GM23338 (cell line): ENCODE data around the gene SLC36A3. TPM values are rescaled to one million over a fixed set of nuclear protein-coding genes. Genes with fewer than 3 reads are reported as not detected.
"Not testable (repeated sequence)": the region's sequence is repeated elsewhere in the genome, so short reads cannot be mapped to it uniquely, and the experiment has no call there.

Experiments
- ATAC-seq: fragments of 200-7000 bp; cut with Tn5 transposase; 3 replicates; pipeline ENCODE4 v1.9.1; 2020
- DNase-seq: peaks from one replicate; pipeline ENCODE4 v3.0.0-alpha.2; 2015; ENCODE audit warnings: low spot score
- H2AFZ ChIP-seq: fragments of 200-600 bp; sonication (generic); 2 replicates; pipeline ENCODE4 v1.8.0; 2016; ENCODE audit warnings: antibody characterized with exemption, mild to moderate bottlenecking, moderate library complexity
- H3F3A ChIP-seq: fragments of 200-600 bp; sonication (generic); replicated peaks from 2 replicates; pipeline ENCODE4 v1.8.0; 2017; ENCODE audit warnings: antibody characterized with exemption, mixed run types, low read depth
- H3K27ac ChIP-seq: fragments of 200-600 bp; sonication (generic); 2 replicates; pipeline ENCODE4 v1.6.1; 2016; ENCODE audit warnings: low read depth
- H3K27me3 ChIP-seq: fragments of 200-600 bp; sonication (generic); 2 replicates; pipeline ENCODE4 v1.8.0; 2016; ENCODE audit warnings: mild to moderate bottlenecking, mixed run types, moderate library complexity; ENCODE audit not compliant: insufficient read depth
- H3K36me3 ChIP-seq: fragments of 200-600 bp; sonication (generic); 2 replicates; pipeline ENCODE4 v1.8.0; 2016; ENCODE audit warnings: mild to moderate bottlenecking; ENCODE audit not compliant: insufficient read depth
- H3K4me1 ChIP-seq: fragments of 200-600 bp; sonication (generic); 2 replicates; pipeline ENCODE4 v1.8.0; 2016; ENCODE audit warnings: mild to moderate bottlenecking, moderate library complexity; ENCODE audit not compliant: insufficient read depth
- H3K4me2 ChIP-seq: fragments of 200-600 bp; sonication (generic); 2 replicates; pipeline ENCODE4 v1.7.1; 2017; ENCODE audit warnings: mixed run types
- H3K4me3 ChIP-seq: fragments of 200-600 bp; sonication (generic); 2 replicates; pipeline ENCODE4 v1.6.1; 2016; ENCODE audit warnings: mixed run types
- H3K79me2 ChIP-seq: fragments of 200-600 bp; sonication (generic); replicated peaks from 2 replicates; pipeline ENCODE4 v1.8.0; 2017; ENCODE audit warnings: mild to moderate bottlenecking; ENCODE audit not compliant: insufficient read depth
- H3K9me2 ChIP-seq: fragments of 200-600 bp; sonication (generic); 2 replicates; pipeline ENCODE4 v1.8.0; 2017; ENCODE audit not compliant: insufficient read depth
- H4K20me1 ChIP-seq: fragments of 200-600 bp; sonication (generic); replicated peaks from 2 replicates; pipeline ENCODE4 v1.8.0; 2017; ENCODE audit warnings: mild to moderate bottlenecking; ENCODE audit not compliant: insufficient read depth
- H3K27ac Mint-ChIP-seq: 2 replicates; pipeline ENCODE4 v1.8.0; 2020; ENCODE audit warnings: inconsistent platforms, mild to moderate bottlenecking, moderate library complexity, mixed read lengths
- H3K27me3 Mint-ChIP-seq: 3 replicates; pipeline ENCODE4 v1.8.0; 2022; ENCODE audit warnings: low read depth, mild to moderate bottlenecking, moderate library complexity, mixed read lengths, inconsistent platforms; ENCODE audit not compliant: insufficient read depth, poor library complexity
- H3K36me3 Mint-ChIP-seq: 3 replicates; pipeline ENCODE4 v1.8.0; 2021; ENCODE audit warnings: low read depth, mild to moderate bottlenecking, inconsistent platforms, moderate library complexity, mixed read lengths
- H3K4me1 Mint-ChIP-seq: 3 replicates; pipeline ENCODE4 v1.8.0; 2020; ENCODE audit warnings: mild to moderate bottlenecking, inconsistent platforms, mixed read lengths
- H3K4me3 Mint-ChIP-seq: 3 replicates; pipeline ENCODE4 v1.8.0; 2021; ENCODE audit warnings: moderate library complexity, mild to moderate bottlenecking, inconsistent platforms, mixed read lengths
- H3K9me3 Mint-ChIP-seq: 3 replicates; pipeline ENCODE4 v1.8.0; 2020; ENCODE audit warnings: moderate library complexity, mild to moderate bottlenecking, inconsistent platforms, mixed read lengths
- CREB1 ChIP-seq: fragments of 250-450 bp; sonication (Bioruptor Pico); IDR thresholded peaks from 2 replicates; pipeline ENCODE4 v1.5.0; 2020; ENCODE audit warnings: low read depth, mild to moderate bottlenecking, moderate library complexity
- EZH2phosphoT487 ChIP-seq: fragments of 200-600 bp; sonication (generic); IDR thresholded peaks from one replicate; pipeline ENCODE4 v1.8.1; 2018; ENCODE audit warnings: antibody characterized with exemption; ENCODE audit not compliant: unreplicated experiment
- JUNB ChIP-seq: IDR thresholded peaks from one replicate; pipeline ENCODE4 v1.6.1; 2016; ENCODE audit warnings: antibody characterized with exemption; ENCODE audit not compliant: unreplicated experiment
- NANOG ChIP-seq: IDR thresholded peaks from 2 replicates; pipeline ENCODE4 v1.6.1; 2016; ENCODE audit warnings: antibody characterized with exemption, borderline replicate concordance
- POLR2AphosphoS5 ChIP-seq: IDR thresholded peaks from 2 replicates; pipeline ENCODE4 v1.6.1; 2016; ENCODE audit warnings: antibody characterized with exemption, low read depth
- STAT1 ChIP-seq: IDR thresholded peaks from one replicate; pipeline ENCODE4 v1.6.1; 2016; ENCODE audit warnings: antibody characterized with exemption; ENCODE audit not compliant: unreplicated experiment
- ZNF331 ChIP-seq: fragments of 250-450 bp; sonication (Bioruptor Pico); IDR thresholded peaks from 2 replicates; pipeline ENCODE4 v1.5.0; 2020; ENCODE audit warnings: low read depth, mild to moderate bottlenecking, moderate library complexity
- polyA plus RNA-seq: library from polyadenylated mRNA; unstranded; fragments of >200 nt; fragmentation: Nextera tagmentation; extraction: Ambion mirVana; gene quantifications from 2 replicates; pipeline ENCODE4 v1.2.1, GENCODE V29; 2016
- total RNA-seq: library from RNA; depleted of rRNA; stranded (reverse); fragments of >200 nt; shearing (Covaris generic); gene quantifications from 2 replicates; pipeline ENCODE4 v1.2.3, GENCODE V29; 2014
- TF ChIP-seq, protein P1 (sequence below): IDR thresholded peaks from one replicate; pipeline ENCODE4 v1.6.1; 2018; ENCODE audit warnings: antibody characterized with exemption; ENCODE audit not compliant: unreplicated experiment
- TF ChIP-seq, protein P2 (sequence below), 2 experiments: fragments of 200-600 bp in 1 of 2; sonication (generic) in 1 of 2; conservative IDR thresholded peaks; 2 replicates each; pipeline versions ENCODE4 v1.5.1 to v1.6.1; 2016 to 2017; ENCODE audit warnings: antibody characterized with exemption in 2 of 2, low read depth in 2 of 2, mild to moderate bottlenecking in 2 of 2, moderate library complexity in 1 of 2

Gene SLC36A3
- total and polyA plus RNA-seq, 2 experiments from 2014 or later: not detected

DNA sequence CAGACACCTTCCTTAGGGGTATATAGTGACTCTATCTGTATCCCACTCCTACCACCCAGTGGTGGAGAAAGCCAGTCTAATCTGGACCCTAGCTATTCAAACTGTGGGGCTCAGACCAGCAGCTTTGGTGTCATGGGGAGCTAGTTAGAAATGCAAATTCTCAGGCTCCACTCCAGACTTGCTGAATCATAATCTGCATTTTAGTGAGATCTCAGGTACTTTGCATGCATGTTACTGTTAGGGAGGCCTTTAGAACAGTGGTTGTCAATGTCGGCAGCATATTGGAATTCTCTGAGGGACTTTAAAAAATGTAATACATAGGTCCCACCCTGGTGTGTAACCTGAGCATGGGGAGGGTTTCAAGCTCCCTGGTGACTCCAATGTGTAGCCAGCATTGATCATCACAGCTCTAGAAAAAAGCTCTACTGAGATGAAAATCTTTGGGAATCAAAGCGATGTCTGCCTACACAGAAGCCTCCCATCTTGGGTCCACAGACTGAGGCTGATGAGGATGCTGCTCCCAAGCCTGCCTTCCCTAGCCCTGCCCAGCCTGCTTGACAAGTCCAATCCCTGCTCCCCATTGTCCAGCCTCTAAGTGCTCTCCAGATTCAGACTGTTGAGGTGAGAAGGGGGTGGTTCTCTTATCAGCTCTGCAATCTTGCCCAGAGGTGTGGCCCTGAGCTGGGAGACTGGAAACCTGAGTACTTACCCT, 62.5 kb downstream of the SLC36A3 start (continued):
- TF ChIP-seq, protein P1, sequence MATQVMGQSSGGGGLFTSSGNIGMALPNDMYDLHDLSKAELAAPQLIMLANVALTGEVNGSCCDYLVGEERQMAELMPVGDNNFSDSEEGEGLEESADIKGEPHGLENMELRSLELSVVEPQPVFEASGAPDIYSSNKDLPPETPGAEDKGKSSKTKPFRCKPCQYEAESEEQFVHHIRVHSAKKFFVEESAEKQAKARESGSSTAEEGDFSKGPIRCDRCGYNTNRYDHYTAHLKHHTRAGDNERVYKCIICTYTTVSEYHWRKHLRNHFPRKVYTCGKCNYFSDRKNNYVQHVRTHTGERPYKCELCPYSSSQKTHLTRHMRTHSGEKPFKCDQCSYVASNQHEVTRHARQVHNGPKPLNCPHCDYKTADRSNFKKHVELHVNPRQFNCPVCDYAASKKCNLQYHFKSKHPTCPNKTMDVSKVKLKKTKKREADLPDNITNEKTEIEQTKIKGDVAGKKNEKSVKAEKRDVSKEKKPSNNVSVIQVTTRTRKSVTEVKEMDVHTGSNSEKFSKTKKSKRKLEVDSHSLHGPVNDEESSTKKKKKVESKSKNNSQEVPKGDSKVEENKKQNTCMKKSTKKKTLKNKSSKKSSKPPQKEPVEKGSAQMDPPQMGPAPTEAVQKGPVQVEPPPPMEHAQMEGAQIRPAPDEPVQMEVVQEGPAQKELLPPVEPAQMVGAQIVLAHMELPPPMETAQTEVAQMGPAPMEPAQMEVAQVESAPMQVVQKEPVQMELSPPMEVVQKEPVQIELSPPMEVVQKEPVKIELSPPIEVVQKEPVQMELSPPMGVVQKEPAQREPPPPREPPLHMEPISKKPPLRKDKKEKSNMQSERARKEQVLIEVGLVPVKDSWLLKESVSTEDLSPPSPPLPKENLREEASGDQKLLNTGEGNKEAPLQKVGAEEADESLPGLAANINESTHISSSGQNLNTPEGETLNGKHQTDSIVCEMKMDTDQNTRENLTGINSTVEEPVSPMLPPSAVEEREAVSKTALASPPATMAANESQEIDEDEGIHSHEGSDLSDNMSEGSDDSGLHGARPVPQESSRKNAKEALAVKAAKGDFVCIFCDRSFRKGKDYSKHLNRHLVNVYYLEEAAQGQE: no peak
- TF ChIP-seq CREB1 (CRISPR knock-in tag): no peak
- TF ChIP-seq EZH2phosphoT487: no peak
- TF ChIP-seq NANOG: no peak
- no peak for TF ChIP-seq STAT1
- no peak for TF ChIP-seq ZNF331 (CRISPR knock-in tag)
- no peak for TF ChIP-seq POLR2AphosphoS5
- TF ChIP-seq JUNB: no peak

DNA sequence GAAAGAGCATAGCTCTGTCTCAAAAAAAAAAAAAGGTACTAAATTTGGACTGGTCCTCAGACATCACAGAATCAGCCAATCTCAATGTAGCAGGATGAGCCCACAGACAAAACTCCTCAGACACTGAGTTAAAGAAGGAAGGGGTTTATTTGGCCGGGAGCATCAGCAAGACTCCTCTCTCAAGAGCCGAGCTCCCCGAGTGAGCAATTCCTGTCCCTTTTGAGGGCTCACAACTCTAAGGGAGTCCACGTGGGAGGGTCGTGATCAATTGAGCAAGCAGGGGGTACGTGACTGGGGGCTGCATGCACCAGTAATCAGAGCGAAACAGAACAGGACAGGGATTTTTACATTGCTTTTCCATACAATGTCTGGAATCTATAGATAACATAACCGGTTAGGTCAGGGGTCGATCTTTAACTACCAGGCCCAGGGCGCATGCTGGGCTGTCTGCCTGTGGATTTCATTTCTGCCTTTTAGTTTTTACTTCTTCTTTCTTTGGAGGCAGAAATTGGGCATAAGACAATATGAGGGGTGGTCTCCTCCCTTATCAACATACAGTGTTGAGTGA, 63.2 kb downstream of the SLC36A3 start:
- not testable (repeated sequence) for H3K36me3 Mint-ChIP-seq, H3K27ac Mint-ChIP-seq, H3K27me3 ChIP-seq, H3K4me3 Mint-ChIP-seq, H3K36me3 ChIP-seq, H4K20me1 ChIP-seq, H3K9me2 ChIP-seq, H3K4me2 ChIP-seq, H3K9me3 Mint-ChIP-seq, H3K4me3 ChIP-seq, H3F3A ChIP-seq, DNase-seq, H3K27ac ChIP-seq, H2AFZ ChIP-seq, H3K79me2 ChIP-seq, H3K27me3 Mint-ChIP-seq, ATAC-seq
- H3K4me1 ChIP-seq: peaks cover 20% of the 10 kb centered on the region
- H3K4me1 Mint-ChIP-seq: peaks cover 30% of the 10 kb centered on the region

DNA sequence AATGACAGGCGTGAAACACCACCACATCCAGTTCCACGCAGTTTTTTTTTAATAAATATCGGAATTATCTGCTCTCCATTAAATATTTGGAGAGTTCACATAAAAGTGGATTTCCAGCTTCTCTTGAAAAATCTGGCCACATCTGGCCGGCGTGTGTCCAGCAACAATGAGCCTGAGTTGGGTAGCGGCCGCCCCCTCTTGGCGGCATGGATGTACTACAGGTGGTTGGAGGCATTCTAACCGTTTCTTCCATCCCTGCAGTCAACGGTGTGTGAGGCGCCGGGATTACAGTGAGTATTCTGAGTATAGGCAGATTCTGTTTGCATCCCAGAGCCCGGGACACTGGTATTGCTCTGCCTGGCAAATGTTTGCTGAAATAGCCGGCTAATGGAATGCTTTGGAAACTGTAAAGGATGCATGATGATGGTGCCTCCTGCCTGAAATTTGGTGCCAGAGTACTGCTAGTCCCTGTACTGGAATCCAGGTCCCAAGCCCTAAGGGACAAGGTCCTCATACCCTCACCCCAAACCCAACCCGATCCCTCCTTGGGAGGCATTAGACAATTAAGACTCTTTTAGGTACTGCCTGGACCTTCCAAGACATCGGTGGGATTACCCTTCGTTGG, 64.2 kb downstream of the SLC36A3 start:
- DNase-seq (peak; percentile 81), ATAC-seq (peak; percentile 77)
- peak overlapping the region; percentile 10; the same call in 1 of the 2 replicates for H2AFZ ChIP-seq

More for the DNA sequence above, 64.2 kb downstream of the SLC36A3 start:
- Mint-ChIP-seq H3K36me3 (no peaks in the 10 kb centered on the region), H3K27ac (no peak overlapping the region), H3K27me3 (peaks cover 8% of the 10 kb centered on the region), H3K4me3 (no peak overlapping the region), H3K4me1 (peaks cover 30% of the 10 kb centered on the region), H3K9me3 (no peaks in the 10 kb centered on the region; the same call in 2 of the 3 replicates)
- Histone ChIP-seq H3K4me2 (no peak overlapping the region), H3K27me3 (no peaks in the 10 kb centered on the region), H3K79me2 (no peaks in the 10 kb centered on the region), H3K9me2 (no peaks in the 10 kb centered on the region), H3K36me3 (no peaks in the 10 kb centered on the region), H3F3A (no peaks in the 10 kb centered on the region), H4K20me1 (no peaks in the 10 kb centered on the region), H3K27ac (no peak overlapping the region), H3K4me1 (peaks cover 20% of the 10 kb centered on the region), H3K4me3 (no peak overlapping the region)
- TF ChIP-seq, protein P2, sequence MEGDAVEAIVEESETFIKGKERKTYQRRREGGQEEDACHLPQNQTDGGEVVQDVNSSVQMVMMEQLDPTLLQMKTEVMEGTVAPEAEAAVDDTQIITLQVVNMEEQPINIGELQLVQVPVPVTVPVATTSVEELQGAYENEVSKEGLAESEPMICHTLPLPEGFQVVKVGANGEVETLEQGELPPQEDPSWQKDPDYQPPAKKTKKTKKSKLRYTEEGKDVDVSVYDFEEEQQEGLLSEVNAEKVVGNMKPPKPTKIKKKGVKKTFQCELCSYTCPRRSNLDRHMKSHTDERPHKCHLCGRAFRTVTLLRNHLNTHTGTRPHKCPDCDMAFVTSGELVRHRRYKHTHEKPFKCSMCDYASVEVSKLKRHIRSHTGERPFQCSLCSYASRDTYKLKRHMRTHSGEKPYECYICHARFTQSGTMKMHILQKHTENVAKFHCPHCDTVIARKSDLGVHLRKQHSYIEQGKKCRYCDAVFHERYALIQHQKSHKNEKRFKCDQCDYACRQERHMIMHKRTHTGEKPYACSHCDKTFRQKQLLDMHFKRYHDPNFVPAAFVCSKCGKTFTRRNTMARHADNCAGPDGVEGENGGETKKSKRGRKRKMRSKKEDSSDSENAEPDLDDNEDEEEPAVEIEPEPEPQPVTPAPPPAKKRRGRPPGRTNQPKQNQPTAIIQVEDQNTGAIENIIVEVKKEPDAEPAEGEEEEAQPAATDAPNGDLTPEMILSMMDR (conservative IDR thresholded peaks at IDR 0.05; ENCODE audit: low read depth in 2 of 2): peak; percentile 80 to 92
- TF ChIP-seq CREB1 (CRISPR knock-in tag): no peak
